ENCODE data around the gene PPRC1. TPM values are rescaled to one million over a fixed set of nuclear protein-coding genes. Genes with fewer than 3 reads are reported as not detected.
A peak's percentile ranks its signal among the peaks of the same experiment; 100 is the strongest.

PPRC1 gene
- polyA plus RNA-seq, 1 donor = 33.9 TPM

GRCh38 chr10:102131286-102132170 is 1.3 kb upstream of the PPRC1 start:
- Histone ChIP-seq H3K27me3 (ENCODE audit: control insufficient read depth, insufficient read depth, low read length) (no peaks in the 10 kb centered on the region), H3K4me3 (ENCODE audit: low read length) (no peak overlapping the region), H3K9me3 (ENCODE audit: control insufficient read depth, low read depth, low read length) (no peaks in the 10 kb centered on the region), H3K27ac (ENCODE audit: low read length) (no peak overlapping the region), H3K36me3 (ENCODE audit: control insufficient read depth, insufficient read depth, low read length) (no peaks in the 10 kb centered on the region), H3K4me1 (ENCODE audit: control insufficient read depth, insufficient read depth, low read length) (peaks cover 9% of the 10 kb centered on the region)
- DNase-seq = no peak
- 67% methylated on average over 2 of the region's 8 CpGs for WGBS (ENCODE audit: insufficient coverage, low lambda C conversion rate)

- Histone ChIP-seq H3K4me3 (ENCODE audit: low read length) (peak overlapping the region; percentile 80), H3K27me3 (ENCODE audit: control insufficient read depth, insufficient read depth, low read length) (no peaks in the 10 kb centered on the region), H3K4me1 (ENCODE audit: control insufficient read depth, insufficient read depth, low read length) (peaks cover 9% of the 10 kb centered on the region), H3K36me3 (ENCODE audit: control insufficient read depth, insufficient read depth, low read length) (no peaks in the 10 kb centered on the region), H3K27ac (ENCODE audit: low read length) (no peak overlapping the region), H3K9me3 (ENCODE audit: control insufficient read depth, low read depth, low read length) (no peaks in the 10 kb centered on the region)
- WGBS (ENCODE audit: insufficient coverage, low lambda C conversion rate) = 7% methylated on average over 2 of the region's 8 CpGs
- DNase-seq = no peak
These were observed 662 bp upstream of the PPRC1 start for GRCh38 chr10:102132193-102132562.

GRCh38 chr10:102133373-102134195 is 744 bp downstream of the PPRC1 start:
- Histone ChIP-seq H3K27me3 (ENCODE audit: control insufficient read depth, insufficient read depth, low read length) (no peaks in the 10 kb centered on the region), H3K4me1 (ENCODE audit: control insufficient read depth, insufficient read depth, low read length) (peaks cover 9% of the 10 kb centered on the region), H3K27ac (ENCODE audit: low read length) (peak overlapping the region; percentile 89), H3K9me3 (ENCODE audit: control insufficient read depth, low read depth, low read length) (no peaks in the 10 kb centered on the region), H3K36me3 (ENCODE audit: control insufficient read depth, insufficient read depth, low read length) (peaks cover 10% of the 10 kb centered on the region), H3K4me3 (ENCODE audit: low read length) (peak overlapping the region; percentile 80)
- WGBS (ENCODE audit: insufficient coverage, low lambda C conversion rate) = no CpG with 5 or more reads among the region's 48 CpGs
- DNase-seq = peak; percentile 65 to 82

- Histone ChIP-seq H3K27ac (ENCODE audit: low read length) (peak overlapping the region; percentile 89), H3K4me1 (ENCODE audit: control insufficient read depth, insufficient read depth, low read length) (peaks cover 9% of the 10 kb centered on the region), H3K4me3 (ENCODE audit: low read length) (peak overlapping the region; percentile 80), H3K36me3 (ENCODE audit: control insufficient read depth, insufficient read depth, low read length) (peaks cover 18% of the 10 kb centered on the region), H3K27me3 (ENCODE audit: control insufficient read depth, insufficient read depth, low read length) (no peaks in the 10 kb centered on the region), H3K9me3 (ENCODE audit: control insufficient read depth, low read depth, low read length) (no peaks in the 10 kb centered on the region)
- WGBS (ENCODE audit: insufficient coverage, low lambda C conversion rate) = no CpG with 5 or more reads among the region's 2 CpGs
- no peak for DNase-seq
These were observed 1.6 kb downstream of the PPRC1 start for GRCh38 chr10:102134416-102134815.

- WGBS (ENCODE audit: insufficient coverage, low lambda C conversion rate) = 100% methylated on average over 1 of the region's 7 CpGs
- no peaks in the 10 kb centered on the region for H3K27me3 ChIP-seq (ENCODE audit: control insufficient read depth, insufficient read depth, low read length)
- no peak for DNase-seq
- no peaks in the 10 kb centered on the region for H3K9me3 ChIP-seq (ENCODE audit: control insufficient read depth, low read depth, low read length)
- H3K36me3 ChIP-seq (ENCODE audit: control insufficient read depth, insufficient read depth, low read length) = peaks cover 35% of the 10 kb centered on the region
- no peak overlapping the region for H3K27ac ChIP-seq (ENCODE audit: low read length)
- peaks cover 9% of the 10 kb centered on the region for H3K4me1 ChIP-seq (ENCODE audit: control insufficient read depth, insufficient read depth, low read length)
- H3K4me3 ChIP-seq (ENCODE audit: low read length) = no peak overlapping the region
These were observed 3.2 kb downstream of the PPRC1 start for GRCh38 chr10:102135956-102136526.

- DNase-seq = no peak
- Histone ChIP-seq H3K9me3 (ENCODE audit: control insufficient read depth, low read depth, low read length) (no peaks in the 10 kb centered on the region), H3K4me3 (ENCODE audit: low read length) (no peak overlapping the region), H3K4me1 (ENCODE audit: control insufficient read depth, insufficient read depth, low read length) (peaks cover 3% of the 10 kb centered on the region), H3K27me3 (ENCODE audit: control insufficient read depth, insufficient read depth, low read length) (no peaks in the 10 kb centered on the region), H3K36me3 (ENCODE audit: control insufficient read depth, insufficient read depth, low read length) (peaks cover 63% of the 10 kb centered on the region), H3K27ac (ENCODE audit: low read length) (no peak overlapping the region)
- no CpG with 5 or more reads among the region's 15 CpGs for WGBS (ENCODE audit: insufficient coverage, low lambda C conversion rate)
These were observed 6.7 kb downstream of the PPRC1 start for GRCh38 chr10:102139281-102140110.

- Histone ChIP-seq H3K4me3 (ENCODE audit: low read length) (no peak overlapping the region), H3K27ac (ENCODE audit: low read length) (no peak overlapping the region), H3K27me3 (ENCODE audit: control insufficient read depth, insufficient read depth, low read length) (no peaks in the 10 kb centered on the region), H3K9me3 (ENCODE audit: control insufficient read depth, low read depth, low read length) (no peaks in the 10 kb centered on the region), H3K4me1 (ENCODE audit: control insufficient read depth, insufficient read depth, low read length) (no peaks in the 10 kb centered on the region), H3K36me3 (ENCODE audit: control insufficient read depth, insufficient read depth, low read length) (peaks cover 70% of the 10 kb centered on the region)
- no CpG with 5 or more reads among the region's 4 CpGs for WGBS (ENCODE audit: insufficient coverage, low lambda C conversion rate)
- DNase-seq = no peak
These were observed 7.4 kb downstream of the PPRC1 start for GRCh38 chr10:102140218-102140617.

GRCh38 chr10:102140913-102141540 is 8.2 kb downstream of the PPRC1 start:
- DNase-seq = no peak
- H3K9me3 ChIP-seq (ENCODE audit: control insufficient read depth, low read depth, low read length) = no peaks in the 10 kb centered on the region
- no peak overlapping the region for H3K4me3 ChIP-seq (ENCODE audit: low read length)
- no CpG with 5 or more reads among the region's 5 CpGs for WGBS (ENCODE audit: insufficient coverage, low lambda C conversion rate)
- peaks cover 73% of the 10 kb centered on the region for H3K36me3 ChIP-seq (ENCODE audit: control insufficient read depth, insufficient read depth, low read length)
- no peaks in the 10 kb centered on the region for H3K27me3 ChIP-seq (ENCODE audit: control insufficient read depth, insufficient read depth, low read length)
- no peaks in the 10 kb centered on the region for H3K4me1 ChIP-seq (ENCODE audit: control insufficient read depth, insufficient read depth, low read length)
- H3K27ac ChIP-seq (ENCODE audit: low read length) = no peak overlapping the region

- Histone ChIP-seq H3K27me3 (ENCODE audit: control insufficient read depth, insufficient read depth, low read length) (no peaks in the 10 kb centered on the region), H3K4me1 (ENCODE audit: control insufficient read depth, insufficient read depth, low read length) (no peaks in the 10 kb centered on the region), H3K4me3 (ENCODE audit: low read length) (no peak overlapping the region), H3K27ac (ENCODE audit: low read length) (no peak overlapping the region), H3K36me3 (ENCODE audit: control insufficient read depth, insufficient read depth, low read length) (peaks cover 79% of the 10 kb centered on the region), H3K9me3 (ENCODE audit: control insufficient read depth, low read depth, low read length) (no peaks in the 10 kb centered on the region)
- DNase-seq = no peak
- no CpG with 5 or more reads among the region's 4 CpGs for WGBS (ENCODE audit: insufficient coverage, low lambda C conversion rate)
These were observed 8.8 kb downstream of the PPRC1 start for GRCh38 chr10:102141583-102142107.
